ENCODE measurements around the gene NEK2.
"Not testable (repeated sequence)": the region's sequence is repeated elsewhere in the genome, so short reads cannot be mapped to it uniquely, and the experiment has no call there.

NEK2 gene

DNA sequence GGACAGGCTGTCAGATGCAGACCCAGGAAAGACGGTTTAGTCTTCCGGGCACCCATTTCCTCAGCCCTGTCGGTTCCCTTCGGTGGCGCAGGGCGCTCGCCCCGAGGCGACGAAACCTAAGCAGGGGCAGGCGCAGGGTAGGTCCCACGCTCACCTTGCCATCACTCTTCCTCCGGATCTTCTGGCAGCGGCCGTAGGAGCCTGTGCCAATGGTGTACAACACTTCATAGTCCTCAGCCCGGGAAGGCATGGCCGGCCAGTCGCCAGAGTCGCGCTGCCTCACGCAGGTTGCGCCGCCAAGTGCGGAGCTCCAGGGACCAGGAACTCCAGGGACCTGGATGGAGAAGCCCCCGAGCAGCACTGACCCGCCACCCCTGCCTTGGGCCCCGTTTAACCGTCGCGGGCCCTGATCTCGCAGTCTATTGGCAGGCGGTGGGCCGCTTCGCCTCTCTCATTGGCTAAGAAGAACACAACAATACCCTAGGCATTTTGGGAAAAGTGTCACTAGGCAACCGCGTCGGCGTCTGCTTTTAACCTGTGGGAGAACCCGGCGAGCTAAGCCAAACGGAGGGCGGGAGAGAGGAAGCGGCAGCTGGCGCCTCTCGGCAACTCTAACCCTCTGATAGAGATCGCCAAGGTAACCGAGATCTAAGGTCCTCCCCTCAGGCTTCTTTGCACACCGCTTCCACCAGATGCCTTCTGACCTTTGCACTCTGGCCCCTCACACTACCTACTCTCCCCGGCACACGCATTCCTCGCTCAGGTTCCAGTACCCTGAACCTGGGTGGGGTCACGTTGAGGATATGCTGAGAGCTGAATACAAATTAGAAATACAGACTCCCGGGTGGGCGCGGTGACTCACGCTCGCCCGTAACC, at the start of gene NEK2:
Gene NEK2, minus strand, starts transcription at position 392 of the 876 bp plus-strand sequence. Its CDS starts 142 bp downstream, at position 250.
- DNase-seq = peak; percentile 95

DNA sequence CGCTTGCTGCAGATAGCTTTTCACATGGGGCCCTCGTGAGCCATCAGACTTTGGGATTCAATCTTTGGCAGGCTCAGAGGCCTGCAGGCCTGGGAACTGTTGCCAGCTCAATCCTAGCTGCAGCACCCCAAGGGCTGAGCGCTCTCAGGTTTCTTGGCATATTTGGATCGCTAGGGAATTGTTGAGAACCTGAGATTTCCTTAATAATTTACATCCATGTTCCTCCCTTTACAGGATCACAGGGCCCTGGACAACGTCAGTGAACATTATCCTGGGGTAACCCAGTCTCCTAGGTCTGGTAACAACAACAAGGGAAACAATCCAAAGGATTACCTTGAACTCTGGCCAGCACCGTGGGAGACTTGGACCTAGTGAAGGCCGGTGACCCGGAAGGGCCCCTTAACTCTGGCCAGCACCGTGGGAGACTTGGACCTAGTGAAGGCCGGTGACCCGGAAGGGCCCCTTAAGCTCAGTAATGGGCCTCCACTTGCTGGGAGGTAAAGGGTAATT, 49.3 kb upstream of the NEK2 start:
- no peak for DNase-seq

DNA sequence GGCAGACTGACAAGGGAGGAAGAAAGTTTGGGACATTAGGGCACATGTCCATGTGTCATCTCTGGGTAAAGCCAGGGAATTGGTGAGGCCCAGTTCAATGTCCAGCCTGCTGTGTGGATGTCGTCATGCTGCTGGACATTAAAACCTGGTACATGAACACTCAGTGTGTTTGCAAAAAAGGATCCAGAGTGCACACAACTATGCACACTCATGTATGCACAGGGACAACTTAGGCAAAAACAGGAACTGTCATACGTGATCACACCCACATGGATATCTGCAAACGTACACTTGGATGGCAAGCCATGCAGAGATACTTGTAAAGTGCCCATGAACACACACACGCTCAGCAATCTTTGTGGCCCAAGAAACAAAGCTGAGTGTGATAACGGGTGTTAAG, 47.9 kb upstream of the NEK2 start:
- no peak for DNase-seq

DNA sequence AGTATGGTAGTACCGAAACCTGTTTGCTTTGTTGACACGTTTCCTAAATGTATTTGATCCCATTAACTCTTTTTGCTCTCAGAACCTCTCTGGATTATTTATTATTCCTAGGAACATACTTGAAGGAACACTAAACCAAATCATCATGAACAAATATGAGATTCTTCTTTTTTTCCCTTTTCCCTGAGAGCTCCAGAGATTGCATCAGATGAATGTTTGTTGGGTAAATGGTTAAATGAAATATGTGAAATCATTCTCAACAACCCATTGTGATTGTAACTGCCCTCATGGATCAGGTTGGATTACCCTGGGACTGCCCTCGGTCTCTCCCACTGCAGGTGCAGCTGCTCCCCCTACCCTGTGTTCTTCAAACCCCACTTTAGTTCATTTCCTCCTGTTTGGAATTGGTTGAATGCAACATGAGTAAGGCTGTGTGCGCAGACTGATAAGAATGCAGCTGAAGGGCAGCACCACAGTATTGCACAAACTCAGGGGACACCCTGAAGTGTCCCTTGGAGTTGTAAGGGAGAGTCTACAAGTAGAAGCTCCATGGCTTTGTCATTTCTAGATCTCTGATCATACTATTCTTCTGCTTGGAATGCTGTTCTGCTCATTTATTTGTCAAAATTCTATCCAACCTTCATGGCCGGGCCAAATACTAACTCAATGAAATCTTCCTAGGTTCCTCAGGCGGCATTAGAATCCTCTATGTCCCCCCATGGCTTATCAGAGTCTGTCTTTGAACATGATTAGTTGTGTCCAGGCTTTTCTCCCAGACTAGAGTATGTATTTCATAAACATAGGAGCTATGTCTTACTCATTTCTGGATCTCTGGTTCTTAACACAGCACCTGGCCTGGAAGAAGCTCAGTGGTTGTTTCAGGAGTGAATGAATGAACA, 47.1 kb upstream of the NEK2 start:
- no peak for DNase-seq

DNA sequence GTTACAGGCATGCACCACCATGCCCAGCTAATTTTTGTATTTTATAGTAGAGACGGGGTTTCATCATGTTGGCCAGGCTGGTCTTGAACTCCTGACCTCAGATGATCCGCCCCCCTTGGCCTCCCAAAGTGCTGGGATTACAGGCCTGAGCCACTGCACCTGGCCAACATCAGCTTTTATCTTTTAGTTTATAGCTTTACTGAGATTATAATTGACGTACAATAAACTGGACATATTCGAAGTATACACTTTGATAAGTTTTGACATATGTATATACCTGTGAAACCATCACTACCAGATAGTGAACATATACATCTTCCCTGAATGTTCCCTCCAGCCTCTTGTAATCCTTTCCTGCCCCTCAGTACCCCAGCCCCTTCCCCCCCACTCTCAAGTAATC, 41.1 kb upstream of the NEK2 start:
- not testable (repeated sequence) for DNase-seq

DNA sequence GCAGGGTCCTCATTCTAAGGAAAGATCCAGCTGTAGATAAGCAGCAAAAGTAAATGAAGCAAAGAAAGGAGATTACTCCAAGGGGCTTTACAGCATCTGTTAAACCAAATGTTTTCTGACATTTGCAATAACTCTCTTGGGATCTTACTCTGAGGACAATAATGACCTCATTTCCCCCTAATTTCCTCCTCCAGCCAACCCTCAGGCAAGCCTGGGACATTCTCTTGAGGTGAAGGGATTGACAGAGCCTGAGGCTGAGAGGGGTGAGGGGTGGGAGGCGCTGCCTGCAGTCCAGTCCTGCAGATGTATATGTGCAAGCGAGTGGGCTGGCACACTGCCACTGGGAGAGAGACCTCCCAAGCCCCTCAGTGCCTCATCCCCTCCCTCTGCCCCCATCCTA, 40.5 kb upstream of the NEK2 start:
- DNase-seq = no peak

DNA sequence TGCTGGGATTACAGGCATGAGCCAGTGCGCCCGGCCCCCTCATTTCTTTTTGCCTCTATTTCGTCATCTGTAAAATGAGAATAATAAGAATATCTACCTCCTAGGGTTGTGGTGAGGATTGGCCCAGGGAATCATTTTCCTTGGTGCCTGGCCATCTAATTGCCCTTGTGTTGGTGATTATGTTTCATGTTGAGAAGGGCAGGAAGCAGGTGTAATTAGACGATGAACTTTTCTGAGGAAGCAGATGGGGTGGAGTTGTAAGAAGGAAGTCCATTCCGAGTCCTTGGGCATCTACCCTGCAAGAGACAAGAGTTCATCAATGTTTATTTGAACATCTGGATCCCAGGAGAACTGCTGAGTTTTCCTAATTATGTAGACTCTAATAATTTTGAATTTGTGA, 38.7 kb upstream of the NEK2 start:
- no peak for DNase-seq

DNA sequence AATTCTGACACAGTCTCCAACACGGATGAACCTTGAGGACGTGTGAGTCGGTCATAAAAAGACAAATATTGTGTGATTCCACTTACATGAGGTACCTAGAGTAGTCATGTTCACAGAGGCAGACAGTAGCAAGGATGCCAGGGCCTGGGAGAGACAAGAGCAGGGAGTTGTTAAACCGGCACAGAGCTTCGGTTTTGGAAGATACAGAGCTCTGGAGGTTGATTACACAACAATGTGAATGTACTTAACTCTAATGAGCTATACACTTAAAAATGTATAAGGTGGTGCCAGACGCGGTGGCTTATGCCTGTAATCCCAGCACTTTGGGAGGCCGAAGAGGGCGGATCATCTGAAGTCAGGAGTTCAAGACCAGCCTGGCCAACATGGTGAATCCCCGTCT, 37.8 kb upstream of the NEK2 start:
- no peak for DNase-seq

DNA sequence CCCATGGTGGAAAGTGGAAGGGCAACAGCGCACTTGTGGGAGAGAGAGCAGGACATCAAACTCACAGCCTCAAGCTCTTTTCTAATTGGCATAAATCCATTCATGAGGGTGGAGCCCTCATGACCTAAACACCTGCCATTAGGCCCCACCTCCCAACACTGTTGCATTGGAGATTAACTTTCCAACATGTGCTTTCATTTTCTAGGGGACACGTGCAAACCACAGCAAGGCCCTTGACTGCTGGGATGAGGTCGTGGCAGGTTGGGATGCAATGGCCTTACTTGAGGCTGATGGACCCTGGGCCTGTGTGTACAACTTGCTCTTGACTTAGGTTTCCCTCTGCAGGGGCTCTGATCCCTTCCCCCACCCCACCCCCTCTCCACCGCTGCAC, 35.9 kb upstream of the NEK2 start:
- DNase-seq = no peak

DNA sequence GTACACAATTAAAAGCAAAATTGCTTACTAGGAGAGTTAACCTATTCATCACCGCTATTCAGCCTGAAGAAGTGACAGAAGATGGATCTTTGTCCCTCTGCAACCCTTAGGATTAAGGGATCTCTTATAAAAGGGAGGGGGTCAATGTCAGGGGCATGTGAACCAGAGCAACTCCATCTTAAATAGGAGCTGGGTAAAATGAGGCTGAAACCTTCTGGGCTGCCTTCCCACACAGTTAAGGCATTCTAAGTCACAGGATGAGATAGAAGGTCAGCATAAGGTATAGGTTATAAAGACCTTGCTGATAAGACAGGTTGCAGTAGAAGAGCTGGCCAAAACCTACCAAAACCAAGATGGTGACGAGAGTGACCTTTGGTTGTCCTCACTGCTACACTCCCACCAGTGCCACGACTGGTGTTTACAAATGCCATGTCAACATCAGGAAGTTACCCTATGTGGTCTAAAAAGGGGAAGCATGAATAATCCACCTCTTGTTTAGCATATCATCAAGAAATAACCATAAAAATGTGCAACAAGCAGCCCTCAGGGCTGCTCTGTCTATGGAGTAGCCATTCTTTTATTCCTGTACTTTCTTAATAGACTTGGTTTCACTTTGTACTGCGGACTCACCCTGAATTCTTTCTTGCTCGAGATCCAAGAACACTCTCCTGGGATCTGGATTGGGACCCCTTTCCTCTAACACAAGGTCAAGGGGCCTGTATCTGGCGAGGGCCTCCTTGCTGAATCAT, 35.3 kb upstream of the NEK2 start:
- no peak for DNase-seq

DNA sequence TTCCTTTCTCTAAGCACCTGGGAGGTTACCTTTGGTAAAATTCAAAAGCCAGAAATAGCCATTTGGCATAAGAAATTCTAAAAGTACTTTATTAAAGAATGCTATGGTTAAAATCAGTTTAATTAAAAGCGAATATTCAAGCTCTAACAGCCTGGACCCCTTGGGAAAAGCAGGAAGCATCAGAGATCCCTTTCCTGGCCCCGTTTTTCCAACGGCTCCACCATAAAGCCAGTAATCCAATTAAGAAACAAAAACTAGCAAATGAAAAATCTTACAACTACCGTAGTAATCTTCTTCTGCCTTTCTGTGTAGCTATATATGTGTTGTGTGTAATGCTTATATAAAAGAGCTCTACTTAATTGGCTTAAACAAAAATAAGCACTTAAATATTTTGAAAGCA, 33.5 kb upstream of the NEK2 start:
- no peak for DNase-seq

DNA sequence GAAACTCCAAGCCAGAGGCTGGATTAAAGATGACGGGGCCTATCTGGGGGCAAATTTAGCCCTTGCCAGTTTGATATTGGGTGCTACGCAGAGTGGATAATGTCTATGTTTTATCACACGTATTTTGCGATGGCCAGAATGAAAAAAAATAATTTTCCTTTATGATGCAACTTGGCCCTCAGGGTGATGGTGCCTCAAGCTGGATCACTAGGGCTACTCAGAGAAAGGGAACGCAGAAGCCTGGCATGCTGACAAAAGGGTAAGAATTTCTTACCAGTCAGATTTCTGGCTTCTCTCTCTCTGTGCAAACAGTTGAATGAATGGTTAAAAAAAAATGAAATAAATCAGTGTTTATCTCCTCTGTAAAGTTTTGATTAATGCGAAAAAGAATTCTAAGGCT, 32.6 kb upstream of the NEK2 start:
- DNase-seq = no peak

DNA sequence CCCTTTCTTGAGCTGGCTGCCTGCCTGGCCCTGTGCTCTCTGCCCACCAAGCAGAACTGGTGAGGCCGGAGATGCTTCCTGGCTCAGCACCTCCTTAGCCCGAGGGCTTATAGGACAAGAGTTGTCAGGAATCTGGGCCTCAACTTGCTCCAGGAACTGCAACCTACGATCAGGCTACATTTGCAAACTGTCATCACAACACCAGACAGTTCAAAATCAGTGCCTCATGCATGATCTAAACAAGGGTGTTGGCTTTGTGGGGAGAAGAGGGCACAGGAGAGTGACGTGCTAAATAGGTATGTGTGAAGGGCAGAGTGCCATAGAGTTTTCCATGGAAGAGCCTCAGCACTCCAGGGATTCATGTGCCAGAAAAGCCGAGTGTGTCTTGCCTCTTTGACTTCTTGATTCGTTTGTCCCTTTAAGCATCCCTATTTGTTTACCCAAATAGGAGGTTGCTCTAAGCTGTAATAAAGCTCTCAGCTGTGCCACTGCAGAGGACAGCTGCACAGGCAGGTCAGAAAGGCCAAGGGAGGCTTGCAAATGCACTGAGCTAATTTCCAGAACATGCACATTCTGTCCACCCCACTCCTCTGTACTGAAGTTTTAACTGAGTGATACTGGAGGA, 30.2 kb upstream of the NEK2 start:
- DNase-seq = no peak

DNA sequence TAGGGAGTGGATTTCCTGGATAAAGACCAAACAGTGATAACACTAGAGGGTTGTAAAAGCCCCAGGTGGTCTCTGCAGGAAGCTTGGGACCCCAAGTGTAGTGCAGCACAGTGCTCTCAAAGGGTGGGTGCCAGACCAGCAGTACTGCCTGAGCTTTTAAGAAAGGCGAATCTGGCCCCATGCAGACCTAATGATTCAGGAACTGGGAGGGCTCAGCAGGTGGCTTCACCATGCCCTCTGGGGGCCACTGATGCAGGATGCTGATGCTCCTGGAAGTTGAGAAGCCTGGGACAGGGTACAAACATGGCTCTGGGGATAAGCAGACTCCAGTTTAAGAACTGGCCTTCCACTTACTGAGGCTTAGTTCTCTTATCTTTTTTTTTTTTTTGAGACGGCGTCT, 29.1 kb upstream of the NEK2 start:
- peak; percentile 63 for DNase-seq

DNA sequence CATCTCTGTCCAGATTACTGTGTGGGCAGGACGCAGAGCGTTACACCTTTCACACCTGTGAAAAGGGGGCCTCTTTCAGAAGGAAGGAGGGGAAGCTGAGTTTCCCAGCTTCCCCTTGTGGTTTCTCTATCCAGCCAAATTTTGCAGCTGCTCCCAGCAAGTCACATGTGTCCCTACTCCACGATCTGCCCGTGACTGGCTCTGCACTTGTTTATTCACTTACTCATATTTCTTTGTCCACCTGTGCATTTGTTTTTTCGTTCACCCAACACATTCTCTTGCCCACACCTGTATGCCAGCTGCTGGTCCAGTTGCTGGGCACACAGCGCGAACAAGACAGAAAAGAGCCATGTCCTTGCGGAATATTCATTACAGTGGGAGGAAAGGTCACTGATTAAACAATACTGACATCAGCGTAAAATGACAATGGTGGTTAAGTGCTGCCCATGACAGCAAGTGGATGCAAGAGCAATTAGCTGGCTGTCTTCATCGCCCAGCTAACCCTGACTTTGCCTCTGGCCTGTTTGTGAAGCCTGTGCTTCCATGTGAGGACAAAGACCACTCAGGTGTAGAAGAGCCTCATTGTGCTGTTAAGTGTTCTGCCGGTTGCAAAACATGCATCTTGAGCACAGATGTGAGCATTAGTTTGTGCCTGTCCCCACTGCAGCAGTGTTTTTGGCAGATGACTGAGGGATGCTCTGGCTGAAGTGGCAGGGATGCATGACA, 28.6 kb upstream of the NEK2 start:
- DNase-seq = peak; percentile 84

DNA sequence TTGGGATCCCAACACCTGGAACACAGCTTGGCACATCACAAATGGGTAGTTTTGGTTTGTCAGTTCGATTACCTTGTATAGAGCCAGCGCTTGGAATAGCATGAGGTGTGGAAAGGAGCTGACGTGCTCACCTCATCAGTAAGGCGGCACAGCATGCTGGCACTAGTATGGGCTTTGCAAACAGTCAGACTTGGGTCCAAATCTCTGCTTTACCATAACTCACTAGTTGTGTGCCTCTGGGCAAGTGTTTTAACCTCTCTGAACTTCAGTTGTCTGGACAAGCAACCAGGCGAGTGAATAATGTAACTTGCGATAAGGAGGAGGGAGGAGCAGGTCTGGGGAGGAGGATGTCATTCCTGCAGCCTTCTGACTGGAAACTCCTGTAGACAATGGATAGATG, 26.3 kb upstream of the NEK2 start:
- DNase-seq = no peak

DNA sequence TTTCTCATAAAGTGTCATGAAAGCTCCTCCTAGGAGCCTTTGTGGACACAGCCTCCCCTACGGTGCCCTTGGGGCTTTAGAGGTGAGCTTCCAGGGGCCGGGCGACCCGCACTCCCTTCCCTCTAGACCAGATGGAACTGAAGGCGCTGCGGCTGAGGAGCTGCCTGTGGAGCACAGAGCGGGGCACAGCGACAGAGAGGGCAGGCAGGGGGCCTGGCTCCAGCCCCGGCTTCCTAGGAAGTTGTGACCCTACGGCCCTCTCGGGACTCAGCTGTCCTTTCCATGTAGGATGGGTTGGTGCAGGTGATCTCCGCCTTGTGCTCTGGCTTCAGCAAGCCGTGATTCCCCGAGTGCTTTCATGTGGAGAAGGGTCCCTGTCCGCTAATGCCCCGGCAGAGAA, 23.6 kb upstream of the NEK2 start:
- DNase-seq = no peak

DNA sequence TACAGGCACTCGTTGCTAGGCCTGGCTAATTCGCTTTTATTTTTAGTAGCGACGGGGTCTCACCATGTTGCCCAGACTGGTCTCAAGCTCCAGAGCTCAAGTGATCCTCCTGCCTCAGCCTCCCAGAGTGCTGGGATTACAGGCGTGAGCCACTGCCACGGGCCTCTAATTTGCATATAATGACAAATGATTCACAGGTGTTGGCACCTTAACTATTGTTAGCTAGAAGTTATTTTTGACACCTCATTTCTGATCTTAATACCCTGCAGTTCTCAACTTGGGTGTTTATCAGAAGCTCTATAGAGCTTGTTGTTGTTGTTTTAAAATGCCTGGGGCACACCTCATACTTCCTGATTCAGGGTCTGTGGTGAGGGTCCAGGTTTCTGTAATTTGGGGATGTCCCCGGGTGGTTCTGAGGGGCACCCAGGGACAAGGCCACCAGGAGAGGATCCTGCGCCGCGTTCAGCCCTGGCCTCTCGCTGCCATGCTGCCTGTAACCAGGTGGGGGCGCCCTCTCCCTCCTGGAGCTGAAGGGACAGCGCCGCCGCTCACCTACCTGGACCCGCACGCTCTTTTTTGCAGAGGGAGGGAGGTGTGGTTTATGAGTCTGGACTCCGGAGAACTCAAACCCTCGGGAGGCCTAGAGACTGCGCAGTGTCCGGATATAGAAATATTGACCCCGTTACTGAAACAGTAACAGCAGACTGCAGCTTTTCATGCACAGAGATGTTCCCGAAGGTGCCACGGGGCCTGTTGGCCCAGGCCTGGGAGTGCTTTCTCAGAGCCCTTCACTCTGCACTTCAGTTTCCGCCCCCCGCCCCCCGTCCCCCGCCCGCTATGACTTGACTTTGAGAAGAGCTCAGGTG, 23.0 kb upstream of the NEK2 start:
- peak; percentile 70 for DNase-seq

DNA sequence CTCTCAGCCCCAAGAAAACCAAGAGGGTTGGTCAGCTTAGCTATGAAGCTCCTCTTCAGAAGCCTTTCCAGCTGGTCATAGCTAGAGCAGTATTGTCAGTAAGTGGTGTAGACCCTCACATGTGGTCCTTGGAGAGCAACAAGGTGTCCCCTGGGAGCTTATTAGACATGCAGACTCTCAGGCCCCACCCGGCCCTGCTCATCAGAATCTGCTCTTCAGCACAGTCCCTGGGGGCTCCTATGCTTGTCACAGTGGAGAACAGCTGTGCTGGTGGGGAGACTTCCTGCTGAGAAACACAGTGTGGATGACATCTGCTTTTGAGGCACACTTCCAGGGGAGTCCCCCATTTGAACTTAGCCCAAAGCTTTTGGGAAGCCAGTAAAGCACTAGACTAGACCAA, 21.9 kb upstream of the NEK2 start:
- DNase-seq = no peak

DNA sequence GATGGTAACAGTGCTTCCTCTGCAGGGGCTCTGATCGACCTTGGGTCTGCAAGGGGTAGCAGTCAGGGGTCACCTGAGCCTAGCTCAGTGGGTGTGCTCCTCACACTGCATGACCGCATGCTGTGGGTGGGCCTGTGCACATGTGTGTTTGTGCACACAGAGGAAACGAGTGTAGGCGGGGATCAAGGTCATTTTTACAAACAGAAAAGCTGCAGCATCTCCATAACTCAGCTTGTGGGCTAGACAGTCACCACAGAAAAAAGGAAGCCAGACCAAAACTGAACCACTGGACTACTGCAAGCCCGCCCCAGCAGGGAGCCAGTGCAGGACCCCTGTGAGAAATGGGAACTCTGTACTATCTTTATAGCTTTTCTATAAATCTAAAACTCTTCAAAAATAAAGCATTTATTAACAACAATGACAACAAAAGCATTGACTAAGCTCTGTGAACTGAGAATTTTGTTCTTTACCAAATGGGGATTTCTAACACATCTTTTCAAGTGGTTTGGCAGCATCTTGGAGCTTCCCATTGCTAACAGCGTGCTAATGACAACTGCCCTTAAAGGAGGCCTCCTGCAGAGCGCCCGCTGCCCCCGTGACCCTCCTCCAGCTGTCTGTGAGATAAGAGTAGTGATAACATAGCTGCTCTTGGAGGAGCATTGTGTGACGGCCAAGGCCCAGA, 19.9 kb upstream of the NEK2 start:
- DNase-seq = no peak

All from COR-L47 (cell line).